ENCODE results near the gene CRIM1.

CRIM1 gene

DNA sequence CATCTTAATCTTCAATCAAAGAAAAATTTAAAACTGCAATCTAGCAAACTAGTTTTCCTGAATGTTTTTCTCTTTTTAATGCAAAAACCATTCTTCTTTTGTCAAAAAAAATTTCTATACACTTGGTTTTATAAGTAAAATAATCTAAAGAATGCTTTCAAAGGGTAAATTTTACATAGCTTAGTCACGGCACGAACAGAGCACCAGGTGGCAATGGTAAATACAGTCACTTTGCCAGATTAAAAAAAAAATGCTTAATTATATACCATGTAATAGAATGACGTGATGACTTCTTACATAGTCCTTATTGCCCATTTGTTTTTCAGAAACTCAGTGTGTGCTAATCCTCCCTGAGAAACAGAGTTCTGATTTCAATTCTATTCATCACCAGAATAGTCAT, 232.0 kb downstream of the CRIM1 start:
- peaks cover 65% of the 10 kb centered on the region for H3K36me3 Mint-ChIP-seq
- H3K4me3 Mint-ChIP-seq, result no peak overlapping the region
- H3K27me3 Mint-ChIP-seq, result no peaks in the 10 kb centered on the region
- no peaks in the 10 kb centered on the region for H3K9me3 Mint-ChIP-seq
- no peak overlapping the region for H3K27ac Mint-ChIP-seq
- peaks cover 14% of the 10 kb centered on the region for H3K4me1 Mint-ChIP-seq
- ATAC-seq, result no peak

GRCh38 chr2:36589230-36589630, 233.7 kb downstream of the CRIM1 start:
- no peak overlapping the region for H3K27ac Mint-ChIP-seq
- ATAC-seq, result no peak
- H3K4me3 Mint-ChIP-seq, result no peak overlapping the region
- no peaks in the 10 kb centered on the region for H3K27me3 Mint-ChIP-seq
- H3K36me3 Mint-ChIP-seq, result peaks cover 62% of the 10 kb centered on the region
- peaks cover 25% of the 10 kb centered on the region for H3K4me1 Mint-ChIP-seq
- H3K9me3 Mint-ChIP-seq, result no peaks in the 10 kb centered on the region

DNA sequence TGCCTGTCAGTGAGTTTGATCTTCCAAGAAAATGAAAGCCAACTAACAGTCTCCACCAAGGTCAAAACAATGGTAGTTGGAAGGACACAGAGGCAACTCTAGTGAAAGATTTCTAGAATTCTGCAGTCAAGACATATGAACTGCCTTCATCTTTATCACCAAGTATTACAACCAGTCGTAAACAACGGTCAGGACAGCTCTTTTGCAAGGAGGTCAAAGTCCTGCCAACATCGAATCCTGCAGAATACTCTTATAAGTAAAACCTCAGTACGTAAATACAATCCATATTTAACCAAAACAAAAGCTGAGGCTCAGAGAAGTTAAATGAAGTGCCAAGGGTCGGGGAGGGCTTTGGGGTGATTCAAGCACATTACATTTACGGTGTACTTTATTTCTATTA, 239.3 kb downstream of the CRIM1 start:
- no peak overlapping the region for H3K27ac Mint-ChIP-seq
- no peak for ATAC-seq
- H3K4me3 Mint-ChIP-seq, result no peak overlapping the region
- peaks cover 31% of the 10 kb centered on the region for H3K36me3 Mint-ChIP-seq
- H3K4me1 Mint-ChIP-seq, result peaks cover 52% of the 10 kb centered on the region
- H3K27me3 Mint-ChIP-seq, result no peaks in the 10 kb centered on the region
- H3K9me3 Mint-ChIP-seq, result no peaks in the 10 kb centered on the region

DNA sequence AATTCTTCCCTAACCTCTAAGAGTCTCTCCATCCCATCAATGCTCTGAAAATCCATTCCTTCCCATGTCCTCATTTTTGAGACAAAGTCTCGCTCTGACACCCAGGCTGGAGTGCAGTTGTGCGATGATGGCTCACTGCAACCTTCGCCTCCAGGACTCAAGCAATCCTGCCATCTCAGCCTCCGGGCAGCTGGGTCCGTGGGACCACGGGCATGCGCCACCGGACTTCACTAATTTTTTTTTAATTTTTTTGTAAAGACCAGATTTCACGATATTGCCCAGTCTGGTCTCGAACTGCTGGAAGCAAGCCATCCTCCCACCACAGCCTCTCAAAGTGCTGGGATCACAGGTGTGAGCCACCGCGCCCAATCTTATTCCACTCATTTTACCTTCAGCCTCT, 240.8 kb downstream of the CRIM1 start:
- no peaks in the 10 kb centered on the region for H3K27me3 Mint-ChIP-seq
- H3K36me3 Mint-ChIP-seq, result peaks cover 18% of the 10 kb centered on the region
- H3K4me3 Mint-ChIP-seq, result peak overlapping the region; percentile 95
- no peak for ATAC-seq
- peak overlapping the region; percentile 69 for H3K27ac Mint-ChIP-seq
- H3K9me3 Mint-ChIP-seq, result no peaks in the 10 kb centered on the region
- peaks cover 44% of the 10 kb centered on the region for H3K4me1 Mint-ChIP-seq

GRCh38 chr2:36597003-36597531, 241.5 kb downstream of the CRIM1 start:
- Mint-ChIP-seq H3K27ac (peak overlapping the region; percentile 69), H3K27me3 (no peaks in the 10 kb centered on the region), H3K4me3 (peak overlapping the region; percentile 95), H3K9me3 (no peaks in the 10 kb centered on the region), H3K4me1 (peaks cover 38% of the 10 kb centered on the region), H3K36me3 (peaks cover 17% of the 10 kb centered on the region)
- ATAC-seq, result no peak

DNA sequence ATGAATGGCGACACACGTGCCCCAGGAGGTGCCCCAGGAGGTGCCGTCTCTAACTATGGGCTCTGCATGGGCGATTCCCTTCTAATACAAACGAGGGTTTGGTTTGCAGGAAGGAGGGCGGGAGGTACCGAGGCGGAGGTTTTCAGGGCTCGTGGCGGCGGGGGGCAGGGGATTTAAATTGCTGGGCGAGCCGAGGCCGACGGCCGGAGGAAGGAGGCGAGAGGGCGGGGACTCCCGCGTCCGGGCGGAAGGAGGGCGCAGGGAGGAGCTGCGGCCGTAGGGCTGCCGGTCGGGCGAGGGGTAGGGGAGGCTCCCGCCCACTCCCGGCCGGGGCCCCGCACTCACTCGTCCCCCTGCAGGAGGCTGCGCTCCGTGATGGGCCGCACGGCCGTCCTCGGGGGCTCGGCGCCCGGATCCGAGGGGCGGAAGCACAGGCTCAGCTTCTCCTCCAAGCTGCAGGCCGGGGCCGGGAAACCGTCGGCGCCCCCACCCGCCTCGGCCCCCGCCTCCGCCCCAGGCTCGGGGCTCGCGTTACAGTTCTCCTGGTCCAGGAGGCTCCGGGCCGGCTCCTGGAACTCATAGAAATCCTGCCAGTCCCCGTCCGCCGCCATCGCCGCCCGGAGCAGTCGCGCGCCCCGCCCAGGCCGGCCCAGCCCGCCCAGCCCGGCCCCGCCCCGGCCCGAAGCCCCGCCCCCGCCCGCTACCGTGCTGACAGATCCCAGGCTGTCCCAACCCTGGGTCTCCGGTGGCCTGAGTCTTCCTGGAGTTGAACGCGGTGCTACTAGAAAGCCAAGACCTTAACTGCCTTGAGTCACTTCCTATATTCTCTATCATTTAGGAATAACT, 242.2 kb downstream of the CRIM1 start, which contains the start of gene FEZ2:
TSS of gene FEZ2 (minus strand) at position 637 of the 846 bp plus-strand sequence. CDS start at position 611, 26 bp downstream.
- H3K9me3 Mint-ChIP-seq, result no peaks in the 10 kb centered on the region
- ATAC-seq, result peak; percentile 98

More for the DNA sequence above, 242.2 kb downstream of the CRIM1 start, which contains the start of gene FEZ2:
- peak within 1 kb of the TSS; percentile 95 for H3K4me3 Mint-ChIP-seq
- peaks cover 17% of the 10 kb centered on the region for H3K36me3 Mint-ChIP-seq
- peaks cover 38% of the 10 kb centered on the region for H3K4me1 Mint-ChIP-seq
- no peaks in the 10 kb centered on the region for H3K27me3 Mint-ChIP-seq
- H3K27ac Mint-ChIP-seq, result peak within 1 kb of the TSS; percentile 69
